DOHH2 (cell line): Measurements from ENCODE around the gene ADCK2.
A peak's percentile ranks its signal among the peaks of the same experiment; 100 is the strongest.

Source experiments
- H3F3A ChIP-seq: fragments of 200-600 bp; sonication (generic), shearing (Covaris generic); 2 replicates; pipeline ENCODE4 v1.6.0; 2016; ENCODE audit warnings: antibody characterized with exemption, mild to moderate bottlenecking; ENCODE audit not compliant: control insufficient read depth, insufficient read depth
- H3K27ac ChIP-seq: fragments of 200-600 bp; sonication (generic); 2 replicates; pipeline ENCODE4 v1.5.1; 2014; ENCODE audit warnings: low read depth, mild to moderate bottlenecking, low read length, moderate library complexity
- H3K27me3 ChIP-seq: fragments of 200-600 bp; sonication (generic); 2 replicates; pipeline ENCODE4 v1.6.1; 2014; ENCODE audit warnings: mild to moderate bottlenecking, low read length, mixed read lengths; ENCODE audit not compliant: control insufficient read depth
- H3K36me3 ChIP-seq: fragments of 200-600 bp; sonication (generic); 2 replicates; pipeline ENCODE4 v1.6.1; 2014; ENCODE audit warnings: mild to moderate bottlenecking, low read length, moderate library complexity, mixed read lengths; ENCODE audit not compliant: control insufficient read depth
- H3K4me1 ChIP-seq: fragments of 200-600 bp; sonication (generic); 2 replicates; pipeline ENCODE4 v1.6.1; 2014; ENCODE audit warnings: mild to moderate bottlenecking, low read length, mixed read lengths; ENCODE audit not compliant: control insufficient read depth
- H3K4me2 ChIP-seq: fragments of 200-600 bp; sonication (generic); 2 replicates; pipeline ENCODE4 v1.6.0; 2014; ENCODE audit warnings: mild to moderate bottlenecking, low read length, moderate library complexity
- H3K4me3 ChIP-seq: fragments of 200-600 bp; sonication (generic); 2 replicates; pipeline ENCODE4 v1.5.1; 2014; ENCODE audit warnings: mild to moderate bottlenecking, low read length, mixed read lengths
- H3K79me2 ChIP-seq: fragments of 200-600 bp; sonication (generic); 2 replicates; pipeline ENCODE4 v1.6.1; 2014; ENCODE audit warnings: mild to moderate bottlenecking, low read length, mixed read lengths; ENCODE audit not compliant: control insufficient read depth
- H3K9me2 ChIP-seq: fragments of 200-600 bp; sonication (generic); replicated peaks from 2 replicates; pipeline ENCODE4 v1.6.1; 2014; ENCODE audit warnings: mild to moderate bottlenecking, low read length, mixed read lengths; ENCODE audit not compliant: control insufficient read depth
- H3K9me3 ChIP-seq: fragments of 200-600 bp; sonication (generic); 2 replicates; pipeline ENCODE4 v1.6.1; 2014; ENCODE audit warnings: antibody characterized with exemption, low read length, mixed read lengths; ENCODE audit not compliant: control insufficient read depth, insufficient read depth
- H4K20me1 ChIP-seq: fragments of 200-600 bp; sonication (generic); 2 replicates; pipeline ENCODE4 v1.6.0; 2014; ENCODE audit warnings: low read depth, mild to moderate bottlenecking, antibody characterized with exemption, low read length, moderate library complexity; ENCODE audit not compliant: control insufficient read depth, insufficient read depth
- EZH2phosphoT487 ChIP-seq: fragments of 200-600 bp; sonication (generic); IDR thresholded peaks from 2 replicates; pipeline ENCODE4 v1.6.1; 2017; ENCODE audit warnings: borderline replicate concordance, mild to moderate bottlenecking, antibody characterized with exemption, low read length, moderate library complexity, mixed read lengths
- TF ChIP-seq, protein P1 (sequence below): fragments of 200-600 bp; sonication (generic); IDR thresholded peaks from one replicate; pipeline ENCODE4 v1.5.1; 2014; ENCODE audit warnings: antibody characterized with exemption, mild to moderate bottlenecking, low read depth, low read length; ENCODE audit not compliant: poor library complexity, severe bottlenecking

ADCK2 gene

DNA sequence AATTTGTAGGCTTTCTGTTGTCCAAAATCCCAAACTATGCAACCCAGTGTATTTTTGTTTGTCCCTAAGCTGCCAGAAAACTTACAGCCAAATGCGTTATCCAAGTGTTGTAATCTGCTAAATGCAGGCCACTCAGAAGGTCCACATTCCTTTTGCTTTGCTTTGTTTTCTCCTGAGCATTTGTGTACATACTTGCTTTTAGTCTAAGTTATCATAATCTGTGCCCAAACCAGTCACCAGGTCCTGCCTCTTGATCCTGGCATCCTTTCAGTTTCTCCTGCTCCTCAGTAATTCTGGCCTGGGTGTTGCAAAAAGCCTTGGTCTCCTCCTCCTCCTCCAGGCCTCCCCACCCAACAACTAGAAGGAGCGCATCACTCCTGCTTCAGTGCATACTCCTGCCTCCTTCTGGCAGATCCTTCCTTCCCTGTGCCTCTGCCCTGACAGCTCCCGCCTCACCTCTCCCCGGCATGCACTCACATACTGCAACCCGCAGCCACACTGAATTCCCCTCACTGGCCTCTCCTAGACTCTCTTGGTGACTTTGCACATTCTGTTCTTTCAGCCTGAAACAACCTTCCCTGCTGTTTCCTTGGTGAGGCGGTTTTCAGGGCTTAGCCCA lies 34.5 kb upstream of the ADCK2 start:
- Histone ChIP-seq H4K20me1 (no peaks in the 10 kb centered on the region; the same call in 1 of the 2 replicates), H3K9me2 (no peaks in the 10 kb centered on the region), H3K27ac (no peak overlapping the region), H3K4me2 (no peak overlapping the region), H3K9me3 (no peaks in the 10 kb centered on the region), H3K79me2 (no peaks in the 10 kb centered on the region), H3K4me1 (peaks cover 26% of the 10 kb centered on the region), H3K4me3 (no peak overlapping the region), H3K36me3 (no peaks in the 10 kb centered on the region), H3F3A (peaks cover 5% of the 10 kb centered on the region), H3K27me3 (peaks cover 52% of the 10 kb centered on the region)
- TF ChIP-seq, protein P1, sequence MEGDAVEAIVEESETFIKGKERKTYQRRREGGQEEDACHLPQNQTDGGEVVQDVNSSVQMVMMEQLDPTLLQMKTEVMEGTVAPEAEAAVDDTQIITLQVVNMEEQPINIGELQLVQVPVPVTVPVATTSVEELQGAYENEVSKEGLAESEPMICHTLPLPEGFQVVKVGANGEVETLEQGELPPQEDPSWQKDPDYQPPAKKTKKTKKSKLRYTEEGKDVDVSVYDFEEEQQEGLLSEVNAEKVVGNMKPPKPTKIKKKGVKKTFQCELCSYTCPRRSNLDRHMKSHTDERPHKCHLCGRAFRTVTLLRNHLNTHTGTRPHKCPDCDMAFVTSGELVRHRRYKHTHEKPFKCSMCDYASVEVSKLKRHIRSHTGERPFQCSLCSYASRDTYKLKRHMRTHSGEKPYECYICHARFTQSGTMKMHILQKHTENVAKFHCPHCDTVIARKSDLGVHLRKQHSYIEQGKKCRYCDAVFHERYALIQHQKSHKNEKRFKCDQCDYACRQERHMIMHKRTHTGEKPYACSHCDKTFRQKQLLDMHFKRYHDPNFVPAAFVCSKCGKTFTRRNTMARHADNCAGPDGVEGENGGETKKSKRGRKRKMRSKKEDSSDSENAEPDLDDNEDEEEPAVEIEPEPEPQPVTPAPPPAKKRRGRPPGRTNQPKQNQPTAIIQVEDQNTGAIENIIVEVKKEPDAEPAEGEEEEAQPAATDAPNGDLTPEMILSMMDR = no peak
- TF ChIP-seq EZH2phosphoT487 = no peak

DNA sequence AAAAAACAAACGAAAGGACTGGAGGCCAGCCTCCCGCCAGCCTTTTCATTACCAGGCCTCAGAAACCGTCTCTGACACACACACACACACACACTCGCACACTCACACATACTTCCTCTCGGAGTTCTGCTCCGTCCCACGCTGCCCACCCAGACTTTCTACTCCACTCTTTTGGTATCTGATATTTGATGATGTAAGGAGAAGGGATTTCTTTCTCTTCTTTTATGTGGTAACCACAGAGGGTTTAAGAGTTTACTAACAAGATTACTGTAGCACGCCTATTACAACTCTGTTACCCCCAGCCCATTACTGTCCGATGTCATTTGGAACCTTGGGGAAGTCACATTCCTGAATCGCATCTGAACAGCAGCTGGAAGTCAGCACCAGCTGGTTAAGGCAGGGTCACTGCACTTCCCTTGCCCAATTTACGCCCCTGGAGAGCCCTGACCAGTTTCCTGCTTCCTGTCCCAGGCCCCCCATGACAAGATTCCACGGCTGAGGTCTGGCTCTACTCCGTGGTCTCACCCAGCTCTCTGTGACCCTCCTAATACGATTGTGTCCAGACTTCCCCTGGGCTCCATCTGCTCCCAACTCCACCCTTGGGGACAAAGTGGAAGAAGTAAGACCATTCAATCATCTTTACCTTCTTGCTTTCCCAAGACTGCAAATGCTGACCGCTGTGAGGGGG lies 33.2 kb upstream of the ADCK2 start:
- Histone ChIP-seq H3K4me3 (no peak overlapping the region; the same call in 1 of the 2 replicates), H3K4me2 (peak overlapping the region; percentile 55), H3K9me2 (no peaks in the 10 kb centered on the region), H3K27me3 (peaks cover 55% of the 10 kb centered on the region), H3K4me1 (peaks cover 26% of the 10 kb centered on the region), H4K20me1 (no peaks in the 10 kb centered on the region; the same call in 1 of the 2 replicates), H3K79me2 (no peaks in the 10 kb centered on the region), H3F3A (peaks cover 5% of the 10 kb centered on the region), H3K27ac (no peak overlapping the region), H3K9me3 (no peaks in the 10 kb centered on the region), H3K36me3 (no peaks in the 10 kb centered on the region)
- TF ChIP-seq EZH2phosphoT487 = no peak
- TF ChIP-seq, protein P1 = no peak

DNA sequence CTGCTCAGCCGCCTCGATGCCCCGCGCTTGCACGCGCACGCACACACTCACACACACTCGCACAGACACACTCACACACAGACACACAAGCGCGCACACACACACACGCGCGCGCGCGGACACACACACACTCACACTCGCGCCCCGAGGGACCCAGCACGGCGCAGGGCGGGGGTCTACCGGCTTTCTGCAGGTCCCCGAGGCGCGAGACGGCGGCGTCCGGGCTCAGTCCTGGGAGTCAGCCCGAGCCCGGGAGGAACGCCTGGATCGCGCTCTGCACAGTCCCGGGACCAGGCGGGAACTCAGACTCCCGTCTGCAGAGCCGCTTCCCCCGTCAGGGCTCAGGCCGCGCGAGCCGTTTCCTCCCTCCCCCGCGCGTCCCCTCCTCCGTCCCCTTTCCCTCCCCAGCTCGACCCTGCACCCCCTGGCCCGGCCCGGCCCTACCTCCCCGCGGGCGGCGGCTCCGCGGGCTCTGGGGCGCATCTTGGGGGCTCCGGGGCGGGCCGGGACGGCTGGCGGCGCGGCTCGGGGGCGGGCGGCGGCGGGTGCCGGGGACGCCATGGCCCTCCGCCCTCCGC lies 32.6 kb upstream of the ADCK2 start:
- TF ChIP-seq, protein P1 = no peak
- TF ChIP-seq EZH2phosphoT487 = peak; percentile 96; the same call in 1 of the 2 replicates

More for the DNA sequence above, 32.6 kb upstream of the ADCK2 start:
- Histone ChIP-seq H3K9me2 (no peaks in the 10 kb centered on the region), H3K79me2 (no peaks in the 10 kb centered on the region), H3K9me3 (no peaks in the 10 kb centered on the region), H3K4me3 (peak overlapping the region; percentile 31), H3K36me3 (no peaks in the 10 kb centered on the region), H4K20me1 (no peaks in the 10 kb centered on the region; the same call in 1 of the 2 replicates), H3K27ac (no peak overlapping the region), H3K4me2 (peak overlapping the region; percentile 55), H3K27me3 (peaks cover 55% of the 10 kb centered on the region), H3F3A (peaks cover 5% of the 10 kb centered on the region), H3K4me1 (peaks cover 26% of the 10 kb centered on the region)
